Astrocyte (in vitro differentiated cells and primary cell): Measurements from ENCODE around the gene KIAA0513. TPM values are rescaled to one million over a fixed set of nuclear protein-coding genes. Genes with fewer than 3 reads are reported as not detected.

Source experiments
- DNase-seq: peaks from one replicate; pipeline ENCODE4 v3.0.0-alpha.2; 2010; ENCODE audit warnings: low read depth
- FAIRE-seq: peaks from 2 replicates; lab custom pipeline; 2011; peaks lifted over from hg19 to GRCh38; lab: Jason Lieb, UNC
- H2AFZ ChIP-seq: 2 replicates; pipeline ENCODE4 v1.6.0; 2012; ENCODE audit warnings: low read depth, low read length, inconsistent platforms
- H3K27ac ChIP-seq: 2 replicates; pipeline ENCODE4 v1.5.1; 2011; ENCODE audit warnings: low read depth, low read length, inconsistent platforms
- H3K27me3 ChIP-seq: 2 replicates; pipeline ENCODE4 v1.6.0; 2011; ENCODE audit warnings: low read length, inconsistent platforms; ENCODE audit not compliant: insufficient read depth
- H3K36me3 ChIP-seq: 2 replicates; pipeline ENCODE4 v1.5.1; 2011; ENCODE audit warnings: low read length, inconsistent platforms; ENCODE audit not compliant: insufficient read depth
- H3K4me1 ChIP-seq: 2 replicates; pipeline ENCODE4 v1.5.1; 2011; ENCODE audit warnings: low read length, inconsistent platforms; ENCODE audit not compliant: insufficient read depth
- H3K4me2 ChIP-seq: 2 replicates; pipeline ENCODE4 v1.6.0; 2012; ENCODE audit warnings: low read length, inconsistent platforms
- H3K4me3 ChIP-seq: 2 replicates; pipeline ENCODE4 v1.5.1; 2011; ENCODE audit warnings: low read depth, mild to moderate bottlenecking, low read length, inconsistent platforms; ENCODE audit not compliant: insufficient read depth
- H3K79me2 ChIP-seq: 2 replicates; pipeline ENCODE4 v1.6.0; 2012; ENCODE audit warnings: mild to moderate bottlenecking, low read length, inconsistent platforms; ENCODE audit not compliant: insufficient read depth
- H3K9ac ChIP-seq: 2 replicates; pipeline ENCODE4 v1.6.0; 2012; ENCODE audit warnings: mild to moderate bottlenecking, low read length, inconsistent platforms
- H3K9me3 ChIP-seq: 2 replicates; pipeline ENCODE4 v1.5.1; 2012; ENCODE audit warnings: low read depth, mild to moderate bottlenecking, low read length, inconsistent platforms; ENCODE audit not compliant: insufficient read depth
- H4K20me1 ChIP-seq: 2 replicates; pipeline ENCODE4 v1.6.0; 2012; ENCODE audit warnings: low read length, inconsistent platforms; ENCODE audit not compliant: insufficient read depth
- H3K27ac Mint-ChIP-seq: one replicate; pipeline ENCODE4 v1.8.0; 2021; ENCODE audit warnings: mild to moderate bottlenecking, mixed read lengths; ENCODE audit not compliant: unreplicated experiment
- H3K27me3 Mint-ChIP-seq: one replicate; pipeline ENCODE4 v1.8.0; 2021; ENCODE audit warnings: low read depth, mixed read lengths; ENCODE audit not compliant: unreplicated experiment
- H3K36me3 Mint-ChIP-seq: one replicate; pipeline ENCODE4 v1.8.0; 2021; ENCODE audit warnings: low read depth, mixed read lengths; ENCODE audit not compliant: unreplicated experiment
- H3K4me1 Mint-ChIP-seq: one replicate; pipeline ENCODE4 v1.8.0; 2021; ENCODE audit warnings: low read depth, mixed read lengths; ENCODE audit not compliant: unreplicated experiment
- H3K4me3 Mint-ChIP-seq: one replicate; pipeline ENCODE4 v1.8.0; 2021; ENCODE audit warnings: mild to moderate bottlenecking, moderate library complexity, mixed read lengths; ENCODE audit not compliant: unreplicated experiment
- H3K9me3 Mint-ChIP-seq: one replicate; pipeline ENCODE4 v1.8.0; 2021; ENCODE audit warnings: mild to moderate bottlenecking, mixed read lengths; ENCODE audit not compliant: unreplicated experiment
- EZH2 ChIP-seq: IDR thresholded peaks from 2 replicates; pipeline ENCODE4 v1.6.1; 2012; ENCODE audit warnings: mild to moderate bottlenecking, low read length, inconsistent platforms; ENCODE audit not compliant: insufficient read depth
- total RNA-seq: library from RNA; stranded (reverse); gene quantifications from 2 replicates; pipeline ENCODE4 v1.2.1, GENCODE V29; 2021
- TF ChIP-seq, protein P1 (sequence below): IDR thresholded peaks from 2 replicates; pipeline ENCODE4 v1.5.1; 2011; ENCODE audit warnings: low read depth, mild to moderate bottlenecking, inconsistent platforms, low read length, moderate library complexity; ENCODE audit not compliant: insufficient read depth

The KIAA0513 gene
- total RNA-seq, 1 donor from 2014 or later = 7.5 TPM

DNA sequence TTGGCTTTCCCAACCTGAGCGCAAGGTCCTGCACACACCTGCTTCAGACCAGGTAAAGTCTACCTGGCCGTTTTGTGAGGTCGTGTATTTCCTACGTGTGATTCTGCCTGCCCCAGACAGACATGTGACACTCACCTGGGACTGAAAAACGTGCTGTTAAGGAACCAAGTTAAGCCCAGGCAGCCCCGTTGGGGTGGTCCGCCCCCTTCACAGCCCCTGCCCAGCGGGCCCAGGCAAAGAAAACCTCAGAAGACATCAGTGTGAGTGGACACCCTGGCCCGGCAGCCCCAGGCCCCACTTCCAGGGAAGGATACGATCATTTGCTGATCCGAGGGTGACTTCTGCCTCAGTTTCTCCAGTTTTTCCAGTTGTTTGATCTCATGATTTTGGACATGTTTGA is 79.9 kb downstream of the KIAA0513 start:
- Histone ChIP-seq H3K4me1 (no peaks in the 10 kb centered on the region), H3K79me2 (no peaks in the 10 kb centered on the region), H2AFZ (no peak overlapping the region), H4K20me1 (no peaks in the 10 kb centered on the region), H3K9ac (no peak overlapping the region), H3K9me3 (no peaks in the 10 kb centered on the region), H3K4me2 (no peak overlapping the region), H3K27ac (no peak overlapping the region), H3K4me3 (no peak overlapping the region), H3K27me3 (peaks cover 3% of the 10 kb centered on the region), H3K36me3 (no peaks in the 10 kb centered on the region)
- H3K27me3 Mint-ChIP-seq = peaks cover 33% of the 10 kb centered on the region
- DNase-seq = no peak
- no peak for FAIRE-seq
- no peaks in the 10 kb centered on the region for H3K36me3 Mint-ChIP-seq
- no peak for TF ChIP-seq EZH2
- TF ChIP-seq, protein P1, sequence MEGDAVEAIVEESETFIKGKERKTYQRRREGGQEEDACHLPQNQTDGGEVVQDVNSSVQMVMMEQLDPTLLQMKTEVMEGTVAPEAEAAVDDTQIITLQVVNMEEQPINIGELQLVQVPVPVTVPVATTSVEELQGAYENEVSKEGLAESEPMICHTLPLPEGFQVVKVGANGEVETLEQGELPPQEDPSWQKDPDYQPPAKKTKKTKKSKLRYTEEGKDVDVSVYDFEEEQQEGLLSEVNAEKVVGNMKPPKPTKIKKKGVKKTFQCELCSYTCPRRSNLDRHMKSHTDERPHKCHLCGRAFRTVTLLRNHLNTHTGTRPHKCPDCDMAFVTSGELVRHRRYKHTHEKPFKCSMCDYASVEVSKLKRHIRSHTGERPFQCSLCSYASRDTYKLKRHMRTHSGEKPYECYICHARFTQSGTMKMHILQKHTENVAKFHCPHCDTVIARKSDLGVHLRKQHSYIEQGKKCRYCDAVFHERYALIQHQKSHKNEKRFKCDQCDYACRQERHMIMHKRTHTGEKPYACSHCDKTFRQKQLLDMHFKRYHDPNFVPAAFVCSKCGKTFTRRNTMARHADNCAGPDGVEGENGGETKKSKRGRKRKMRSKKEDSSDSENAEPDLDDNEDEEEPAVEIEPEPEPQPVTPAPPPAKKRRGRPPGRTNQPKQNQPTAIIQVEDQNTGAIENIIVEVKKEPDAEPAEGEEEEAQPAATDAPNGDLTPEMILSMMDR = no peak
- no peak overlapping the region for H3K4me3 Mint-ChIP-seq
- peaks cover 2% of the 10 kb centered on the region for H3K9me3 Mint-ChIP-seq
- H3K27ac Mint-ChIP-seq = no peak overlapping the region
- no peaks in the 10 kb centered on the region for H3K4me1 Mint-ChIP-seq

- Mint-ChIP-seq H3K27ac (no peak overlapping the region), H3K4me1 (peaks cover 5% of the 10 kb centered on the region), H3K9me3 (peaks cover 2% of the 10 kb centered on the region), H3K4me3 (no peak overlapping the region), H3K27me3 (peaks cover 38% of the 10 kb centered on the region), H3K36me3 (peaks cover 2% of the 10 kb centered on the region)
- Histone ChIP-seq H3K4me3 (no peak overlapping the region), H2AFZ (no peak overlapping the region), H3K9ac (no peak overlapping the region), H3K27me3 (peaks cover 3% of the 10 kb centered on the region), H3K79me2 (no peaks in the 10 kb centered on the region), H3K9me3 (no peaks in the 10 kb centered on the region), H4K20me1 (no peaks in the 10 kb centered on the region), H3K27ac (no peak overlapping the region), H3K4me2 (no peak overlapping the region), H3K36me3 (no peaks in the 10 kb centered on the region), H3K4me1 (no peaks in the 10 kb centered on the region)
- no peak for DNase-seq
- TF ChIP-seq EZH2 = no peak
- TF ChIP-seq, protein P1 = no peak
- no peak for FAIRE-seq
Observed at GRCh38 chr16:85110105-85110504, 82.5 kb downstream of the KIAA0513 start.

- FAIRE-seq = no peak
- no peak overlapping the region for H3K4me3 Mint-ChIP-seq
Observed at GRCh38 chr16:85111184-85111583, 83.6 kb downstream of the KIAA0513 start.

More at GRCh38 chr16:85111184-85111583, 83.6 kb downstream of the KIAA0513 start:
- Histone ChIP-seq H3K36me3 (no peaks in the 10 kb centered on the region), H3K79me2 (no peaks in the 10 kb centered on the region), H2AFZ (no peak overlapping the region), H3K4me1 (no peaks in the 10 kb centered on the region), H3K9me3 (no peaks in the 10 kb centered on the region), H3K9ac (no peak overlapping the region), H4K20me1 (no peaks in the 10 kb centered on the region), H3K4me2 (no peak overlapping the region), H3K4me3 (no peak overlapping the region), H3K27me3 (peaks cover 3% of the 10 kb centered on the region), H3K27ac (no peak overlapping the region)
- Mint-ChIP-seq H3K27ac (no peak overlapping the region), H3K27me3 (peaks cover 30% of the 10 kb centered on the region), H3K9me3 (peaks cover 2% of the 10 kb centered on the region), H3K4me1 (peaks cover 5% of the 10 kb centered on the region), H3K36me3 (peaks cover 2% of the 10 kb centered on the region)
- no peak for DNase-seq
- no peak for TF ChIP-seq EZH2
- TF ChIP-seq, protein P1 = no peak
